GM18508 (cell line): ENCODE results near the gene EME2.

Experiments
- ATAC-seq: cut with Tn5 transposase; IDR thresholded peaks from one replicate; pipeline ENCODE4 v1.9.1; 2021; ENCODE audit warnings: moderate number of reproducible peaks; ENCODE audit not compliant: insufficient read depth, unreplicated experiment

The EME2 gene

GRCh38 chr16:1766231-1766630 lies 6.4 kb upstream of the EME2 start:
- ATAC-seq = no peak

- ATAC-seq = no peak
These were observed 5.9 kb upstream of the EME2 start for GRCh38 chr16:1766701-1767100.

GRCh38 chr16:1767116-1767994 lies 5.3 kb upstream of the EME2 start:
- no peak for ATAC-seq

- no peak for ATAC-seq
These were observed 4.4 kb upstream of the EME2 start for GRCh38 chr16:1768061-1768766.

- ATAC-seq = no peak
These were observed 3.7 kb upstream of the EME2 start for GRCh38 chr16:1768767-1769401.

GRCh38 chr16:1769402-1770300 lies 3.0 kb upstream of the EME2 start:
- no peak for ATAC-seq

GRCh38 chr16:1770328-1771187 lies 2.1 kb upstream of the EME2 start:
- ATAC-seq = no peak

- no peak for ATAC-seq
These were observed 1.3 kb upstream of the EME2 start, which contains the start of gene NME3 for GRCh38 chr16:1771188-1771863. Gene NME3 (minus strand): TSS chr16:1771543. CDS start chr16:1771534, 9 bp downstream.

- no peak for ATAC-seq
These were observed 697 bp upstream of the EME2 start for GRCh38 chr16:1771864-1772361.

GRCh38 chr16:1772908-1773702 lies 495 bp downstream of the EME2 start, which contains the start of gene MRPS34:
Gene MRPS34 (minus strand): TSS chr16:1773134. CDS start chr16:1773119, 15 bp downstream.
- ATAC-seq = no peak

- no peak for ATAC-seq
These were observed 1.3 kb downstream of the EME2 start for GRCh38 chr16:1773703-1774447.

GRCh38 chr16:1774448-1774780 lies 1.8 kb downstream of the EME2 start:
- ATAC-seq = no peak

GRCh38 chr16:1775006-1775845 lies 2.6 kb downstream of the EME2 start:
- no peak for ATAC-seq

GRCh38 chr16:1775846-1776671 lies 3.4 kb downstream of the EME2 start:
- ATAC-seq = no peak

- ATAC-seq = no peak
These were observed 4.0 kb downstream of the EME2 start for GRCh38 chr16:1776672-1776955.
